Hematopoietic multipotent progenitor cell (in vitro differentiated cells): Measurements from ENCODE around the gene DCAF17. TPM values are rescaled to one million over a fixed set of nuclear protein-coding genes. Genes with fewer than 3 reads are reported as not detected.
A peak's percentile ranks its signal among the peaks of the same experiment; 100 is the strongest.
"Not testable (repeated sequence)": the region's sequence is repeated elsewhere in the genome, so short reads cannot be mapped to it uniquely, and the experiment has no call there.

Experiments
- DNase-seq, 3 donors: peaks; one replicate each; pipeline ENCODE4 v3.0.0-alpha.2; 2011 to 2015; ENCODE audit warnings: low read depth in 2 of 3, low spot score in 2 of 3
- total RNA-seq: library from RNA; depleted of rRNA; stranded (reverse); fragments of >200 nt; gene quantifications from one replicate; pipeline ENCODE4 v1.2.3, GENCODE V29; 2012

The DCAF17 gene
- total RNA-seq, 1 donor = 14.8 TPM

DNA sequence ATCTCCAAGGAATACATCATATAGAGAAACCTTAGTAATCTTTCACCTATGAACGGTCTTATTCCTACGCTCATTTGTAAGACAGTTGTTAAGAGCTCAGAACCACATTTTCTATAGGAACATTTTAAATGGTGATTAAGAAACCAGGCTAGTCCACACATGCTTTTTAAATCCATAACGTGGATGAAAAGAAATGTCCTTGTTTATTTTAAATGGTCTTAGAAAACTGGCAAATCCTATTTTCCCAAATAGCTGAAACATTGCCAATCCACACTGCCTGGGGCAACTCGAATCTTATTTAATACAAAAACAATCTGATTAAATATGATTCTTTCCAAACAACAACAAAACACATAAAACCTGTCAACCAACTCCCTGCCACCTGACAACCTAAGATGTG lies 23.9 kb upstream of the DCAF17 start:
- DNase-seq = no peak

DNA sequence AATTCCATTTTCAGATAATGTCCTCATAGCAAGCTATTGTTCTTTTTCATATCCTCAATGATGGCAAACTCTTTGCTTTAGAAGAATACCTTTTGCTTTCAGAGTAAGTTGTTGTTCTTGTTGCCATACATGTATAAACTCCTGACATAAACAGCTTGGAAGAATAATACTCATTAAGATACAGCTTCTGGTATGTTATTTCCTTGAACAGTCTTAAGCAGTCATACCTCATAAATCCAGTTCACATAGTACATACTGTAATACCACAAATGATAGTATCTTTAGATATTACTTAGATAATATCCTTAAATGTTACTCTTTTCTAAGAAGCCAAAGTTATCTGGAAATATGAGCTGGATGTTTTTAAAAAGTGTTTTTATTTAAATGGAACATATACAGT lies 23.4 kb upstream of the DCAF17 start:
- no peak for DNase-seq

DNA sequence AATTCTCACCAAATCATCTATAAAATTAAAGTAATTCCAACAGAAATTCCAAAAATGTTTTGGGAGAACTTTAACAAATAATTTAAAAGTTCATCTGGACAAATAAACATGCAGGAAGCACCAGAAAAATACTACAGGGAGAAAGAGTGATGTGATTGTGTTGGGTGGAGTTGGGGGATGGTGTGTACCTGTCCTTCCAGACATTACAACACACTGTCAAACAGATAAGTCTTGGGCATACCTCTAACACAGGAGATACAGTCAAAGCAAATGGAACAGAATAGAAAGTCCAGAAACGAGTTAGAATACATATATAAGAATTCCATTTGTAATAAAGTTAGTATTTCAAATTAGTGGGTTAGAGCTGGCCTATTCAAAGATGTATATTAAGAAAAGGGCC lies 22.8 kb upstream of the DCAF17 start:
- no peak for DNase-seq

DNA sequence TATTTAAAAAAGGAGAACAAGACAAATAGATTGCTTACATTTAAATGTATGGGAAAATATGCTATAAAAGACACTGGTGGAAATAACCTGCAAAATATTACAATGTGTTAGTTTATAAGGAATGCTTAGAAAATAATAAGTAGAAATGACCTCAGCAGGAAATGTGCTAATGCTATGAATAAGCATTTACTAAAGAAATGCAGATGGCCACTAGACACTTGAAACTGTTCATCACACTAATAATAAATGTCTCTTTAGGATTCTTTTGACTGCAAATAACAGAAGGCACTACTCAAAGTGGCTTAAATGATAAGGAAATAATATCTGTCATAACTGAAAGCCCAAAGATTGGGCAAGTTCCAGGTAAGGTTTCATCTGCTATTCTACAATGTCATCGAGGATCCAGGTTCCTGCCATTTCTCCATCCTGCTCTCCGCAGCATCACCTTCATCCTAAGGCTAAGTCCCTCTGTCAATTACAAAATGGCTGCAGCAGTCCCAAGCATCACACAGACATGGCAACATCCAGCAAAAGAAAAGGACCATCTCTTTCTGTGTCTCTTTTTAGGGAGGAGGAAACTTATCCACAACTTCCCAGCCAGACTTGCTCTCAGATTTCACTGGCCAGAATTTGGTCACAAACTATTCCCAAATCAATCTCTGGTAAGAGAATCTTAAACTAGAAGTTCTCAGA lies 22.1 kb upstream of the DCAF17 start:
- no peak for DNase-seq

DNA sequence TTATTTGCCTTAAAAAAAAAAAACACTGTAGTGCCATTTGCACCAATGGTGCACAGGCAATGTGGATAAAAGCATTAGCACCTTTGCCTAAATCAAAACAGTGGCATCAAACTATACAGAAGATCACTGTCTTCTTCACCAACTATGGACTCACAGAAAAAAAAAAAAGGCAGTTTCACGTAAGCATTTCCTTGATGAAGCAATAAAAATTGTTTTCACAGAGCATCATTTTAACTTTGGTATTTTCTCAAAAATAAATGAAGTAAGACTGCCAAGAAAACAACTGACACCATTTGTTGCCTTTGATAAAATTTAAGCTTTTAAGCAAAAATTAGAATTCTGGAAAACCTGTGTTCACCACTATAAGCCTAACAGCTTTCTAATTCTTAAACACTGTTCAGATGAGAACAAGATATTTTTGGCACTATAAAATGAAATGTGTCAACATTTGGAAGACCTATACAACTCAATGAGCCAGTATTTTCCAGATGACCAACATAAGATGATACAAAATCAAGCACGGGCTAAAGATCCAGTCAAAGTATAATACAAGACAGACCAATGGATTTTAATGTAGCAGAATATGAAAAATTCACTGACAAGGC lies 21.4 kb upstream of the DCAF17 start:
- DNase-seq = no peak

DNA sequence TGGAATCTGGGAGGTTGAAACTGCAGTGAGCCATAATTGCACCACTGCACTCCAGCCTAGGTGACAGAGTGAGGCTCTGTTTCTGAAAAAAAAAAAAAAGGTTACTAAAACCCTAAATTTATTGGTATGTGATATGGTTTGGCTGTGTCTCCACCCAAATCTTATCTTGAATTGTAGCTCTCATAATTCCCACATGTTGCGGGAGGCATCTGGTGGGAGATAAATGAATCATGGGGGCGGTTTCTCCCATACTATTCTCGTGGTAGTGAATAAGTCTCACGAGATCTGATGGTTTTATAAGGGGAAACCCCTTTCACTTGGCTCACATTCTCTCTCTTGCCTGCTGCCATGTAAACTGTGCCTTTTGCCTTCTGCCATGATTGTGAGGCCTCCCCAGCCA lies 19.4 kb upstream of the DCAF17 start:
- DNase-seq = not testable (repeated sequence)

DNA sequence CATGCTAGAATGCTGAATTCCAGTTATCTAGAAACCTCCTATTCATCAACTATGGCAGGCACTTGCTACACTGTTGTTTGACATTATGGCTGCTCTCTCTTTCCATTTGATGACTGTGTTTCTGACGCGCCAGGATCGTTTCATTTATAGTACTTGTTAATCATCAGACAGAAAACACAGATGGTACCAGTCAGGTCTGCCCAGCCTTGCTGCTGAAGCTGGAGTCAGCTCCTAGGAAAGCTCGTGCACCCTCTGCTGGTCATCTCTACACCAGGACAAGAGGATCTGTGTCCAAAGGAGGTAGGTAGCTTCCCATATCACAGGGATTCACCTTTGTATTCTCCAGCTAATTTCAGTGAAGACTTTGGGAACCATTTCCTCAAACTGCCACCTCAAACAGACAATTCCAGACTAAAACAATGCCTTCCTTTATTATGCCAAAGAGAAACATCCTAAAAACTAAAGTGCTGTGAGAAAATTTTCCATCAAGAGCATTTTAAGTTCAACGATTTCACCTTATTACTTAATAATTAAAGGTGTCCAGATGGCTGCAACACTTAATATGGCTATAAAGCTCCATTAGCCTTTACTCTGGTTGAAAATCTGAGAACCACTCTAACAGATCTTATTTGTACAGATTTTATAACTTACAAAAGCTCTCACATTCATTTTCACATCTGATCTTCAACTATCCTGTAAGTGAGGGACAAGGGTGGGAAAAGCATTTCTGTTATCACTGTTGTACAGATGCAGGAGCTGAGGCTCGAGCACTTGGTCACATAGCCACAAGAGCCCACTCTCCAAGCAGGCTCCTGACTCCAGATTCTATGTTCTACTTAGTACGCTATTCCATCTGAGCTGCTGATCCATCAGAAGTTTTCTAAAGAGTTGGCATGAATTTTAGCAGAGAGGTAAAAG lies 17.8 kb upstream of the DCAF17 start:
- peak; percentile 40 to 94 (median 90) for DNase-seq

DNA sequence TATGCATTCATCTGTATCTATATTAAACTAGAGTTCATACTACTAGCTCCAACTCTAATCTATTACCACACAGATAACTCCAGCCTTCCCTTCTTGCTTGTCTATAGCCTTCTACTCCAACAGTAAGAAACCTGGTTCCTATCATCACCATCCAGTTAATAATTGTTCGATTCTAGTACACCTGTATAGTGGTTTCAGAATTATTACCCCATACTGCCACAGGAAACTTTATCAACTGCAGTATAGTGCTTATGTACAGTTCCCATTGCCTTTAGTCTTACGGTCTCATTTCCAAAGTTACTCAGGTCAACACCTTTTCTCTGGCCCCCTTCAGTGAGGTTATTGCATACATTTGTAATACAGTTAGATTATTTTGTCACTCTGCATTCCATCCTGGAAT lies 14.7 kb upstream of the DCAF17 start:
- DNase-seq = no peak

DNA sequence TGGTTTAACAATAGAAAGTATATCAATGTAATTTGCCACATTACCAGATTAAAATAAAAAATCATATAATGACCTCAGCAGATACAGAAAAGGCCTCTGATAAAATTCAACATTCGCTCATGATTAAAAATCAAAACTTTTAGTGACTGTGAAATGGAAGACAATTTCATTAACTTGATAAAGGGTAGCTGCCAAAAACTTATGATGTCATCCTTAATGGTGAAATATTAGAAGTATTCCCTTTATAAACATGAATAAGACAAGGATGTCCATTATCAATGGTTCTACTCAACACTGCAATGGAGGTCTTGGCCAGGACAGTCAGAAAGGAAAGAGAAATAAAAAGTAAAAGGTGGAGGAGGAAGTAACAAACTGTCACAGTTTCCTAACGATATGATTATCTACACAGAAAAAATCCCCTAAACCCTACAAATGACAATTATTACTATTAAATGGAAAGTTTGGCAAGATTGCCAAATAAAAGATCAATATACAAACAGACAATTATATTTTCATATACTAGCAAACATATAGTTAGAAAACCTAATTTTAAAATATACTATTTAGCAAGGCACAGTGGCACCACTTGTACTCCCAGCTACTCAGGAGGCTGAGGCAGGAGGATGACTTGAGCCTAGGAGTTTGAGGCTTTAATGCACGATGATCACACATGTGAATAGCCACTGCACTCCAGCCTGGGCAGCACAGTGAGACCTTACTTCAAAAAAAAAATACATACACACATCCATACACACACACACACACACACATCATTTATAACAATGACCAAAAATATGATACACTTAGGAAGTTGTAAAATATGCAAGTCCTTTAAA lies 13.1 kb upstream of the DCAF17 start:
- DNase-seq = no peak

DNA sequence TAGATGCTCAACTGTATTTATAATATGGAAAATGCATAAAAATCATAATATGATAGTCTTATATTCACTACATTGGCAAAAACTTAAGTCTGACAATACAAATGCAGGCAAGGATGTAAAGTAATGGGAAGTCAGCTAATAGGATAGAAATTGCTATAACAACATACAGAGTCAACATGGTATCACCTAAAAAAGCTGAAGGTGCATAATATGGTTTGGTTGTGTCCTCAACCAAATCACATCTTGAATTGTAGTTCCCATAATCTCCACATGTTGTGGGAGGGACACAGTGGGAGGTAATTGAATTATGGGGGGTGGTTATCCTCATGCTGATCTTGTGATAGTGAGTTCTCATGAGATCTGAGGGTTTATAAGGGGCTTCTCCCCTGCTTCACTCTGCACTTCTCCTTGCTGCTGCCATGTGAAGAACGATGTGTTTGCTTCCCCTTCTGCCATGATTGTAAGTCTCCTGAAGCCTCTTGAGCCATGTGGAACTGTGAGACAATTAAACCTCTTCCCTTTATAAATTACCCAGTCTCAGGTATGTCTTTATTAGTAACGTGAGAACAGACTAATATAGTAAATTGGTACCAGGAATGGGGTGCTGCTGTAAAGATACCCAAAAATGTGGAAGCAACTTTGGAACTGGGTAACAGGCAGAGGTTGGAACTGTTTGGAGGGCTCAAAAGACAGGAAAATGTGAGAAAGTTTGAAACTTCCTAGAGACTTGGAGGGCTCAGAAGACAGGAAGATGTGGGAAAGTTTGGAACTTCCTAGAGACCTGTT lies 11.1 kb upstream of the DCAF17 start:
- DNase-seq = not testable (repeated sequence)

DNA sequence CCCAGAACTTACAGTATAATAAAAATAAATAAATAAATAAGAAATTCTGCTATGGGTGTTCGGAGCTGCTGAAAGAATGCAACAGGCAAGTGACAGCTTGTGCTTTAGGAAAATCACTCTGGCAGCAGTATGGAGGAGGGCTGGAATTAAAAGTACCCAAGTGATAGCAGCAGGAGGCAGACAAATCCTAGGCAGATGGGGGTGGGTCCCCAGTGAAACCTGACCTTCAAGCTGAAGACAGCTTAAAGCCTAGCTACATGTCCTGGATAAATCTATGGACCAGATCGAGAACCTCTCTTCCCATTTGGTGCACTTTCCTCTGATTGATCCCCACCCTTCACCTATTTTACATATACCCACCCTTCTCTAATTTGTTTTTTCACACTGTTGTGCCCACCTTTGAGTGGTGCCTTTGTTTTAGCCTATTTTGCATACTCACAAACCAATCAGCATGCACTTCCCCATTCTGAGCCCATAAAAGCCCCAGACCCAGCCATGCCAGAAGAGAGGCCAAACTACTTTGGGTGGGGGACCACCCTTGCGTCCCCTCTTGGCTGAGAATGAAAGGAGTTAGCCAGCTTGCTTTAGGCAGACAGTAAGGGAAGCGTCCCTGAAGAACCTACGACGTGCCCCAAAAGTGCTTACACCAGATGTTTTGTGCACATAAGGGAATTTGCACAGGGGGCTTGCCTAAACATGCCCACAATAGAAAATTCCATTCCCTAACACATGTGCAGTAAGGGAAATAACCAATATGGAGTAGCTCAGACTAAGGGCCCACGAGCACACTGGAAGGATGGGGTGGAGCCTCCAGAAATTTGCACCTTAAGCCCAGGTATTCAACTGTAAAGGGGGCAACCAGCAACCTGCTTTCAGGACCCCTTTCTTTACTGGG lies 3.3 kb upstream of the DCAF17 start:
- DNase-seq = peak in 1 of 3 donors; percentile 58

DNA sequence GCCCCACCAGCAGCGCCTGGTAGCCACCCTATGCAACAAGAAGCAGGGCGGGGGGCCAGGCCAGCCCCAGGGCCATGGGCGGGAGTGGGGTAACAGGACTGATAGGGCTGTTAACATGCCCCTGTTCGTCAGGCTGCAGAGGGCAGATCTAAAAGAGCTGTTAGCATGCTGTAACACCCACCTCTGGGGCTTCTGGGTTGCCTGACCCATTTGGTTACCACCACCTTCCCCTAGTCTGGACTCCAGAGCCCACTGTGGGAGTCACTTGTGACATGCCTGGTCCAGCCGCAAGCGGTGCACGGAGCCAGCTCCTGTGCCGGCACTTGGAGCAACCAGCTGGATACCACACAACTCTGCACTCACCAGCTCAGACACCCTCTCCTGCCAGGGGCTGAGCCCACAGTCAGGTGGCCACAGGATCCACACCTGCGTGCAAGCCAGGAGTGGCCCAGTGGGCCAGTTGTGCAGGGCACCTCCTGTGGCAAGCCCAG lies 2.3 kb upstream of the DCAF17 start:
- DNase-seq = no peak

DNA sequence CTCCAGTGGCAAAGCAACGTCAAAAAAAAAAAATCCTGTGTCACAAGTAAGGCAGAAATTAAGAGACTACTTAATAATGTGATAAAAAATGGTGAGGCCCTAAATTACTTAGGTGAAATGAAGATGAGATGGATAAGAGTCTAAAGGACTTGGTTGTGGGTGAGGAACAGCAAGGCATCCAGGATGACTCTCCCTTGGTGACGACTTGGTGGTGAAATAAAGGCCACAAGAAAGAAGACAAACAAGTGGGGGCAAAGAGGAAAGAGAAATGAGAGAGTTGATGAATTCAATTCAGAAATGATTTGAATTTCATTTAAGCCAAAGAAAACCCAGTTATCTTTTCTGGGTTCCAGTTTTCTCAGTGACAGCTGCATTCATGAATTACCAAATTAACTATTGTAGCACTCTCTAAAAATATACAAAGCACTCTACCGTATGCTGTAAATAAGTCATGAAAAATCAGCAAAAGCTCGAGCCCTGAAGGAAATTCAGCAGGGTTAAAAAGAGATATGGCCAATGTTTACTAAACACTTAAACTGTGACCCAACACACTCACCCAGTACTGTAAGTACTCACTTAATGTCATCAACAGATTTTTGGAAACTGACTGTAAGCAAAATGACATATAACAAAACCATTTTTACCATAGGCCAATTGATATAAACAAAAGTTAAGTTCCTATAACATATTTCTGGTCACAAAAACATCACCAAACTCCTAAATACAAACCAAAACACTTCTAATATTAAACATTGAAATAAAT lies 1.6 kb upstream of the DCAF17 start:
- no peak for DNase-seq

DNA sequence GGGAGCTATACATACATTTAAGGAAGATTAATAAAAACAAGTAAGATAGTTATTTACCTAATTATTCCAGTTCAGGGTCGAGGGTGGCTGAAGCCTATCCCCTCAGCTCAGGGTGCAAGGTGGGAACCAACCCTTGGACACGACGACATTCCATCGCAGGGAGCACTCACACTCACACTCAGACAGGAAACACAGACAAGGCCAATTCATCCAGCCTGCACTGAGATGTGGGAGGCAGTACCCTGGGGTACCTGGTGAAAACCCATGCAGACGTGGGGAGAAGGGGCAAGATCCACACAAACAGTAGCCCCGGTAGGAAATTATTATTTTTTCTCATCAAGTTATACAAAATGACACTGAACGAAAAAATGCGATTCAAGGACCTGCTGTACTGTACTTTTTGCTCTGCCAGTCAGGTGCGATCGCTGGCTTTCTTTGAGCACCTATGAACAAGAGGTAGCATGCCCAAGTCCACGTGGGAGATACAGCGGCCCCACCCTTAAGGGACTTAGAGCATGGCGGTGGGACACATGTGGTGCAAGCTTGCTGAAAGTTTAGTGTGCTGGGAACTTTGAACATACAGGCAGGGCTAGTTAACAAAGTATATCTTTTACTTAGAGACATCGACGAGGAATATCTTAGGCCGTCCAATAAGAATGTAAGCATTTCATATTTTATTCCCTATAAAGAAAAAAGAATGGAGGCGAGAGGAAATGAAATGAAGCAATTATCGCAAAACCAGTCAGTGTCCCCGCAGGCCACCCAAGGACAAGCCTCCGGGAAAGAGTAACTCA lies 860 bp upstream of the DCAF17 start:
- DNase-seq = peak in 2 of 3 donors; percentile 25 to 59

DNA sequence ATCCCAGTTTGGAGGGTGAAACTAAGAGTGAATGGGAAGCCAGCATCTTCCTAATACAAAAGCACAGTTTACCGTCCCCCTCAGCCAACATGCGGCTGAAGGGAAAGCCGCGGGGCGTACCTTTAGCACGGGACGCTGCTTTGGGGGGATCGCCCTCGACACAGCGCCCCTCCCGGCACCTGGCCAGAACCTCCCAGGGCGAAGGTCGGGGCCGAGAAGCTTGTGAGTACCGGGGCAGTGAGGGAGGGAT lies 338 bp upstream of the DCAF17 start, which contains the start of gene METTL8:
TSS of gene METTL8 (minus strand) at position 228 of the 250 bp plus-strand sequence. CDS start 41,805 bp downstream, outside the sequence.
- DNase-seq = no peak

DNA sequence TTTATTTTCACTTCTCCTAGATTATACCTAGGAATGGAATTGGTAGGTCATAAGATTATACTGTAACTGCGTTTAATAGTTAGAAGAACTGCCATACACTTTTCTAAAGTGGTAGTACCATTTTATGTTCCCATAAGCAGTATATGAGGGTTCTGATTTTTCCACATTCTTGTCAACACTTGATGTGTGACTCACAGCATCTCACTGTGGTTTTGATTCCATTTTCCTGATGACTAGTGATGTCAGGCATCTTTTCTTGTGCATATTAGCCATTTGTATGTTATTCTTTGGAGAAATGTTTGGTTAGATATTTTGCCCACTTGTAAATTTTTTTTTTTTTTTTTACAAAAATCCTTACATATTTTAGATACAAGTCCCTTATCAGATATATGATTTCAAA lies 2.3 kb downstream of the DCAF17 start:
- DNase-seq = no peak

DNA sequence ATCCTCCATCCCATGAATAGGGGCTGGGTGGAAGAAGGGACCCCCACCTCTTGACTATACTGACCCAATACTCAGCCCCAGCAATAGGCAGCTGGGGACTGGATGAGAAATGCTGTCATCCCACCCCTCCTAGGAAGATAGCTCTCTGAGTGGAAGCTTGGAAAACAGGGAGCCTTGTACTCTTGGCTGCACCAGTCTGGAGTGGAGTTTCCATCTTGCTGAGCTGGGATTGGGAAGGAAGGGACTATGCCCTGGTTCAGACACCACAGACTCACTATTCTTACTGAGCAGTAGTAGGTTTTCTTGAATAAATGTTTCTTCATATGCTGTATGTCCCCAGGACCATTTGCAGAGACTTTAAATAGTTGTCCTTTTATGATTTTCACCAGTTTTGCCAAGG lies 7.4 kb downstream of the DCAF17 start:
- DNase-seq = no peak
